Thyroid gland (tissue), 4 donors: ENCODE results near the gene ANKRD60. TPM values are rescaled to one million over a fixed set of nuclear protein-coding genes. Genes with fewer than 3 reads are reported as not detected.

Experiments used
- DNase-seq, 2 donors: peaks; one replicate each; pipeline ENCODE4 v3.0.0-alpha.2; 2019
- H3K27ac ChIP-seq, 3 donors: fragments of 200-600 bp; sonication (generic); 1 replicate in 2 of 3; 2 replicates in 1 of 3; pipeline ENCODE4 v1.5.1; 2016 to 2019; ENCODE audit warnings: mild to moderate bottlenecking in 1 of 3, moderate library complexity in 1 of 3
- H3K27me3 ChIP-seq: fragments of 200-600 bp; sonication (generic); one replicate; pipeline ENCODE4 v1.5.1; 2019
- H3K36me3 ChIP-seq, 2 donors: fragments of 200-600 bp; sonication (generic); one replicate each; pipeline ENCODE4 v1.5.1; 2016 to 2019
- H3K4me1 ChIP-seq, 2 donors: fragments of 200-600 bp; sonication (generic); one replicate each; pipeline ENCODE4 v1.5.1; 2017 to 2019
- H3K4me3 ChIP-seq, 3 donors: fragments of 200-600 bp; sonication (generic); replicated peaks in 1 of 3; 1 replicate in 2 of 3; 2 replicates in 1 of 3; pipeline ENCODE4 v1.5.1; 2016; ENCODE audit warnings: mild to moderate bottlenecking in 1 of 3
- H3K9me3 ChIP-seq: fragments of 200-600 bp; sonication (generic); one replicate; pipeline ENCODE4 v1.5.1; 2017
- CTCF ChIP-seq, 6 experiments: fragments of 200-600 bp in 3 of 6; fragments of 450-650 bp in 3 of 6; sonication (generic) in 3 of 6; IDR thresholded peaks; one replicate each; pipeline ENCODE4 v1.5.1; 2016 to 2019; ENCODE audit warnings: antibody characterized with exemption in 6 of 6, mild to moderate bottlenecking in 2 of 6, inconsistent platforms in 1 of 6, moderate library complexity in 1 of 6
- POLR2A ChIP-seq, 2 donors: fragments of 450-650 bp; IDR thresholded peaks; one replicate each; pipeline ENCODE4 v1.6.1; 2017; ENCODE audit warnings: antibody characterized with exemption in 2 of 2, mild to moderate bottlenecking in 2 of 2, moderate library complexity in 1 of 2
- WGBS, 2 donors: methylation state at CpG; one replicate each; pipeline ENCODE4 v1.1.5; 2017; 5-methylcytosine and 5-hydroxymethylcytosine counted together
- intact Hi-C: fragments of 100-400 bp; cut with DNase I; formaldehyde crosslinking; loops from one replicate; pipeline ENCODE4 v1.15.1; 2023
- total RNA-seq, 4 donors: library from RNA; depleted of rRNA; stranded (reverse); fragments of >200 nt; gene quantifications; one replicate each; pipeline ENCODE4 v1.2.3, GENCODE V29; 2016

ANKRD60 gene
- total RNA-seq, 4 donors from 2014 or later: not detected

GRCh38 chr20:58195047-58195446 is 33.4 kb downstream of the ANKRD60 start:
- no peak overlapping the region for H3K27ac ChIP-seq
- no peak overlapping the region for H3K4me3 ChIP-seq
- no peak for DNase-seq
- H3K27me3 ChIP-seq: no peaks in the 10 kb centered on the region
- no peaks in the 10 kb centered on the region for H3K9me3 ChIP-seq
- no peaks in the 10 kb centered on the region for H3K36me3 ChIP-seq
- no peak for TF ChIP-seq POLR2A (IDR thresholded peaks at IDR 0.05)
- H3K4me1 ChIP-seq: no peaks in the 10 kb centered on the region
- 93% methylated on average over 6 of the region's 6 CpGs for WGBS, 2 donors
- intact Hi-C loops: no loop called here

- H3K36me3 ChIP-seq: no peaks in the 10 kb centered on the region
- H3K9me3 ChIP-seq: no peaks in the 10 kb centered on the region
- 66 to 84% methylated on average over 7 of the region's 7 CpGs for WGBS, 2 donors
- H3K4me1 ChIP-seq: no peaks in the 10 kb centered on the region
- H3K27ac ChIP-seq: no peak overlapping the region
- intact Hi-C loops: no loop called here
- no peak overlapping the region for H3K4me3 ChIP-seq
- H3K27me3 ChIP-seq: no peaks in the 10 kb centered on the region
- TF ChIP-seq POLR2A (IDR thresholded peaks at IDR 0.05): no peak
- TF ChIP-seq CTCF (IDR thresholded peaks at IDR 0.05): no peak
- no peak for DNase-seq
These were observed 34.2 kb downstream of the ANKRD60 start for GRCh38 chr20:58194175-58194791.

GRCh38 chr20:58192567-58192966 is 35.9 kb downstream of the ANKRD60 start:
- TF ChIP-seq POLR2A (IDR thresholded peaks at IDR 0.05) (no peak), CTCF (IDR thresholded peaks at IDR 0.05) (peak in 3 of 6 experiments; percentile 13 to 51 (median 27))
- Histone ChIP-seq H3K27me3 (no peaks in the 10 kb centered on the region), H3K4me3 (no peak overlapping the region), H3K9me3 (no peaks in the 10 kb centered on the region), H3K4me1 (no peaks in the 10 kb centered on the region), H3K36me3 (no peaks in the 10 kb centered on the region), H3K27ac (no peak overlapping the region)
- WGBS, 2 donors: 64 to 76% methylated on average over 2 to 3 of the region's 5 CpGs
- intact Hi-C loops: no loop called here
- no peak for DNase-seq

GRCh38 chr20:58192065-58192464 is 36.4 kb downstream of the ANKRD60 start:
- no peaks in the 10 kb centered on the region for H3K36me3 ChIP-seq
- no peak overlapping the region for H3K4me3 ChIP-seq
- TF ChIP-seq CTCF (IDR thresholded peaks at IDR 0.05): no peak
- TF ChIP-seq POLR2A (IDR thresholded peaks at IDR 0.05): no peak
- no peak overlapping the region for H3K27ac ChIP-seq
- intact Hi-C loops: no loop called here
- no peaks in the 10 kb centered on the region for H3K9me3 ChIP-seq
- no peaks in the 10 kb centered on the region for H3K4me1 ChIP-seq
- DNase-seq: no peak
- 80 to 83% methylated on average over 10 of the region's 10 CpGs for WGBS, 2 donors
- no peaks in the 10 kb centered on the region for H3K27me3 ChIP-seq

- H3K27me3 ChIP-seq: no peaks in the 10 kb centered on the region
- TF ChIP-seq POLR2A (IDR thresholded peaks at IDR 0.05) (no peak), CTCF (IDR thresholded peaks at IDR 0.05) (no peak)
- no peak overlapping the region for H3K4me3 ChIP-seq
- WGBS, 2 donors: 13 to 38% methylated on average over 2 of the region's 2 CpGs
- H3K27ac ChIP-seq: no peak overlapping the region
- intact Hi-C loops: no loop called here
- no peaks in the 10 kb centered on the region for H3K36me3 ChIP-seq
- no peaks in the 10 kb centered on the region for H3K4me1 ChIP-seq
- DNase-seq: no peak
- no peaks in the 10 kb centered on the region for H3K9me3 ChIP-seq
These were observed 39.9 kb downstream of the ANKRD60 start for GRCh38 chr20:58188527-58188926.
